T-helper 2 cell (primary cell): ENCODE measurements around the gene HEATR5A.
"Not testable (repeated sequence)": the region's sequence is repeated elsewhere in the genome, so short reads cannot be mapped to it uniquely, and the experiment has no call there.

Source experiments
- DNase-seq, 5 experiments: peaks; one replicate each; pipeline versions ENCODE4 v3.0.0 to v3.0.0-alpha.2; 2012 to 2022
- total RNA-seq, 2 donors: gene quantifications; one replicate each; lab custom pipeline; 2026; lab: John Stamatoyannopoulos, UW

Gene HEATR5A
- 4.1 to 8.3 reads per million in 2 donors for total RNA-seq

DNA sequence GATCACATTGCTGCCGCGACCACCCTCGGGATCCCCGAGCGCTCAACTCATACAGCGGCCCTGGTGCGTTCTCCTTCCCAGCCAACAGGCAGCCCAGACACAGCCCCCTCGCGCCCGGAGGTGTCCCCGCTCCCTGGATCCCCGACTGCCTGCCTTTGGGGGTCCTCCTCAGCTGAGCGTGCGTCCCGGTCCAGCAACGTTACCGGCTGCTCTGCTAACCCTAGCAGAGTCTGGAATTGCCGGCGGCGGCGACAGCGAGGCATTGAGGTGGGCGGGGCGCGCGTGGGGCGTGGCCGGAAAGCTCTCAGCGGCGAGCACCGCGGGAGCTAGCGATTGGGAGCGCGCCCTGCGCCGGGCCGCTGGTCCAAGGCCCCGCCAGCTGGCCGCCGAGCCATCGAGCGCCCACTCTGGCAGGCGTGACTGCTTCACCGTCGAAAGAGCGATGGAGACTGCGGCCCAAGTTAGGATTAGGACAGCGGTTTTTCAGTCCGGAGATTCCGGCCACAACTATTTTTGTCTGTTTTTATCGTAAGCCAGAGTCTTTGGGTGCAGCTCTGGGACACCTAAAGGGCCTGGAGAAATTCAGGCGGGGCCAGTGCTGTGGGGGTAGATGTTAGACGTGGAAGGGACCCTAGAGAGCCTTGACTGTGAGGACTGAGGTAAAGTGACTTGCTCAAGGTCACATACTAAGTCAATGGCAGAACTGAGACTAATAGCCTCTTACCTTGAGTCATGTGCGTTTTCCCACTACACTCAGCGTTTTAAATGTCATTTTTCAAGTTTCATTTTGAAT lies at the start of gene HEATR5A:
HEATR5A (minus strand) TSS at position 232 of the 793 bp plus-strand sequence. CDS start 17,575 bp downstream, outside the sequence.
- peak; percentile 85 to 95 (median 86) for DNase-seq

DNA sequence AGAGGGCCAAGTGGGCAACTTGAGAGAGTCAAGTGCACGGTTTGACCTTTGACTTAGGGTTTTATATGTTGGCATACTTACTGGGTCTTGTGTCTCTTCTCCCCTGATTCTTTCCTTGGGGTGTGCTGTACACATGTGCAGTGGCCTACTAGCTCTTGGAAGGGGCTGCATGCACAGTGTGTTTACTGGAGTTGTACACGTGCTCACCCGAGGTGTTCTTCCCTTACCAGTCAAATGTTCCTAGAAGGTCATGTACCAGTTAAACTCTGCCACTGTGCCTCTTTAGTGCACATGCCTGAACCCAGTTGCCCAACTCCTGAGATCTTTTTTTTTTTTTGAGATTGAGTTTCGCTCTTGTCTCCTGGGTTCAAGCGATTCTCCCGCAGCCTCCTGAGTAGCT lies 46.2 kb upstream of the HEATR5A start:
- no peak for DNase-seq

GRCh38 chr14:31465111-31465510 lies 44.8 kb upstream of the HEATR5A start:
- DNase-seq, result no peak

DNA sequence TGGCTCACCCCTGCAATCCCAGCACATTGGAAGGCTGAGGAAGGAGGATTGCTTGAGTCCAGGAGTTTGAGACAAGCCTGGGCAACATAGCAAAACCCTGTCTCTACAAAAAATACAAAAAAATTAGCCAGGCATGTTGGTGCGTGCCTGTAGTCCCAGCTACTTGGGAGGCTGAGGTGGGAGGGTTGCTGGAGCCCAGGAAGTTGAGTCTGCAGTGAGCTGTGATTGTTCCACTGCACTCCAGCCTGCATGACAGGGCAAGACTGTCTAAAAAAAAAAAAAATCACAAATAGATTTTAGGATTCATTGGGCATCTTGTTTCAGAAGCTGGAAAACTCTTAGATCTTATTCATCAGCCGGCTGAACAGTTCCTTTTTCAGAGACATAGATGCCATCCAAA lies 42.1 kb upstream of the HEATR5A start:
- DNase-seq, result not testable (repeated sequence)

GRCh38 chr14:31461545-31461944 lies 41.2 kb upstream of the HEATR5A start:
- DNase-seq, result no peak

DNA sequence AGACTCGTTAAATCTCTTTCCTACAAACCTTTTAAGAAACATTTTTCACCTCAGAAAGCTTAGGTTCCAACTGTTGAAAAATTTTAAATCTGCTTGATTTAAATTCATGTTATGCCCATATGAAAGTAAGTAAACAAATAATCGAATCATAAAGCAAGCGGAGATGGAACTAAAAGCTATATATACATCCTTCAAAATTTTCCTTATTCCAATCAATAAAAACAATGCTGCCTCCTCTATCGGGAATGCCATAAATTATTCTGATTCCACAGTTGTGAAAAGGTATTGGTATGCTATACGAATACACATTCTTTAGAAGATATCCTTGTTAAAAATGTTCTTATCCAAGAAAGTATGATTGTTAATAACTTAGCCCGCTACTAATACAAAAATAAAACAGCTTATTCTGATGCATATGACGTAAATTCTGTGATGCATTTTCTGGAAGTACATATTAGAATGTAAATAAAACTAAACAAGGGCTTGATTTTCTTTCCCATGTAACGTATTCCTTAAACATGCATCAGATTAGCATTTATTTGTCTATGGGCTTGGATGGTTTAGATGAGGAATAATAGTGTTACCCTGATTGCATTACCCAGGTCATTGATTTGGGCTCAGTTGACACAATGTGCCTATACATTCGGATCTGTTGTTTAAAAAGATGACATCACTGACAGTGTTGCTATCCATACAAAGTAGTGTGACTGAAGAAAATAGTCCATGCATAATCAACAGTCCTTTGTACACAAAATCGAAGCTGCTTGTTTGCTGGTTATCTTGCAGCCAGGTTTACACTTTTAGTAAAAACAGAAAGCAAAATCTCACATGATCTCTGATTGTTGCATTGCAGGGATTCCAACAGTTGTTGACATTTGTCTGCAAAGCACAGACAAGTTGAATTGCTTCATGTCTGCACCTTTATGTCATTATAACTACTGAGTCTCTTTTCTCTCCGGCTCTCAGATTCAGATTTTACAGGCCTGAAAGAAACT lies 37.6 kb upstream of the HEATR5A start:
- DNase-seq, result peak in 1 of 5 experiments; percentile 3

DNA sequence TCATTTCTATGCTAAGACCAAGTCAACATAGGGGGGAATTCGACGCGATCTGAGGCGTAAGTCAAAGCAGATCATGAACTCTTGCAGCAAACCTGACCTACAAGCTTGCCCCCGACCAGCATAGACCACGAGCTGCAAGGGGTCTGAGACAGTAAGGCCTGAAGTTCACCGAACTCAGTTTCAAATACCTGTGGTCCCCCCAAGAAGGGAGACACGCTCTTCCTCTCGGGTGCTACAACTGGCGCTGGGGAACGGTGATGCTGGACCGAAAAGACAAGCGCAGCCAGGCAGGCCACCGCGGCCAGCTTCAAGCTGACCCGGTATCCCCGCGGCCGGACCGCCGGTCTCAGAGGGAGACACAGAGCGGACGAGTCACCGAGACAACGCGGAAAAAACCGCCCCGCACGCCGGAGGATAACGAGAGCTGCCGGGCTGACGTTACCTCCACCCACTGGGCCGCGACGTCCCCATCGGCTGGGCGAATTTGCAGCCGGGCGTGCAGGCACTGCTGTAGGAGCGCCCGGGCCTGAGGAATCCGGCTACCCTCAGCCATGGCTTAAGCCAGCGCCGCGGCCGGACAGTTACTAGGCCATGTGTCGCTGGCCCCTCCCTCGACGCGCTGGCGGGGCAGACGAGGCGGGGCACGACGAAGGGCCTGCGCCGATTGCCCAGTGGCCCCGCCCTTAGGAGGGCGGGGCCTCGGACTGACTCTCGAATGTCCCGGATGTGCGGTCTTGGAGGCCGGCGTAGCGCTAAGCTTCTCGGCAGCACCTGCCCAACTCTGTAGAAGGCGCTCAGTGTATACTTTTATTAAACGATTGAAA lies 36.7 kb upstream of the HEATR5A start, which contains the start of gene DTD2:
DTD2 (minus strand) TSS at position 666 of the 824 bp plus-strand sequence; CDS start at position 553, 113 bp downstream.
- DNase-seq, result peak; percentile 79 to 93 (median 86)

DNA sequence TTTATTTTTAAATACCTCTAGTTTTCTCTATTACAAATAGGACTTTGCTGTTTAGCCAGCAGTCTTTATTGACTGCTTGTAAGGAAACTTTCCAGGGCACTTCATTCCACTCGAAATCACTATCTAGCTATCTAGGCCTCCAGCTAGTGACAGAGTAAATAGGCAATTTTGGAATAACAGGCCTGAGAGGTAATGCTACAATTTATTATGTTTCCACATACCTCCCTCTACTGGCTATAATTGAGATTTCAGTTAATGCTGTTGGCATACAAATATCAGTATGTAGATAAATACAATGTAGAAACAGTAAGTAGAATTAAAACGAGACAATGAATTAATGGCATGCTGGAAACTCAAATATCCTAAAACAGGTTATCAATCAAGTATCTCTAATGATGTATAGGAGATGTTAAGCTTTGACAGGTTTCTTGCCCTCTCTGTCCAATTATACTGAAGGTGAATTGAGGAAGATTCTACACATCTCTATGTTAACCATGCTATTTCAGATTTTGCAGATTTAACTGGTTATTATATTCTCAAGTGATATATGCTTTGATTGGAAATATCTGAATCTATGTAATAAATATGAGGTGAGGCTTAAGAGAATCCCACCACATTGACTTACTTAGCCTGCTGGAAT lies 29.7 kb upstream of the HEATR5A start:
- DNase-seq, result peak in 1 of 5 experiments; percentile 53

GRCh38 chr14:31449136-31449535 lies 28.8 kb upstream of the HEATR5A start:
- DNase-seq, result no peak

GRCh38 chr14:31445703-31446102 lies 25.4 kb upstream of the HEATR5A start:
- DNase-seq, result no peak

GRCh38 chr14:31442284-31442683 lies 21.9 kb upstream of the HEATR5A start:
- no peak for DNase-seq

- no peak for DNase-seq
Observed at GRCh38 chr14:31441273-31442111, 21.1 kb upstream of the HEATR5A start.

DNA sequence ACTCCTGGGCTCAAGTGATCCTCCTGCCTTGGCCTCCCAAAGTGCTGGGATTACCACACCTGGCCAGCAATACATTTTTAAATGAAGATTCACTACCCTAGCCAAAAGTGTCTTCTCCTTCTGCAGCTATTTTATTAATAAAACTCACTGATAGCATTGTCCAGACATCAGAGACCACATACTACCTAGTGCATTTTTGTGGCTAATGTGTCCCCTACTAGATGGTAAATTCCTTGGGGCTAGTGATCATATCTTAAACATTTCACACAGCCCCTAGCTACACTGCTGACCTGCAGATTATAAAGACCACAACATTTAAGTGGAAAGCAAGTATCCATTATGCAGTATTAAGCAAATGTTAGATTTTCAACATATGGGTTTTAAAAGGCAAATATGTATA lies 19.9 kb upstream of the HEATR5A start:
- DNase-seq, result no peak

DNA sequence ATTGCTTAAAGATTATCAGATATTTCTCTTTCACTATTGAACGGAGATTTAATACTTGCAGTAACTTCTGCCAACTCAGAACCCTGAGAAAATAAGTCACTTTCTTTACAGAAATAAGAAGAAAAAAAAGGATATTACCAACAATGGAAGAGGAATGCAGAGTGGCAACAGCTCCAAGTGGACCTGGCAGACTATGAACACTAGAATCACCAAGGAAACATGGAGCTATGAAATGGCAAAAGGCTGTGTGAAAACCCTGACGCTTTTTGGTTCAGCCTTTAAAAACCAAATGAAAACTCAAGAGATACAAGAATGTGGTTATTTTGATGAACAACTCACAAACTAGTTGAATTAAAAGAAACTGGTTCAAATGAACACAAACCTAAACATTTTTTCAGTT lies 19.2 kb upstream of the HEATR5A start:
- no peak for DNase-seq

DNA sequence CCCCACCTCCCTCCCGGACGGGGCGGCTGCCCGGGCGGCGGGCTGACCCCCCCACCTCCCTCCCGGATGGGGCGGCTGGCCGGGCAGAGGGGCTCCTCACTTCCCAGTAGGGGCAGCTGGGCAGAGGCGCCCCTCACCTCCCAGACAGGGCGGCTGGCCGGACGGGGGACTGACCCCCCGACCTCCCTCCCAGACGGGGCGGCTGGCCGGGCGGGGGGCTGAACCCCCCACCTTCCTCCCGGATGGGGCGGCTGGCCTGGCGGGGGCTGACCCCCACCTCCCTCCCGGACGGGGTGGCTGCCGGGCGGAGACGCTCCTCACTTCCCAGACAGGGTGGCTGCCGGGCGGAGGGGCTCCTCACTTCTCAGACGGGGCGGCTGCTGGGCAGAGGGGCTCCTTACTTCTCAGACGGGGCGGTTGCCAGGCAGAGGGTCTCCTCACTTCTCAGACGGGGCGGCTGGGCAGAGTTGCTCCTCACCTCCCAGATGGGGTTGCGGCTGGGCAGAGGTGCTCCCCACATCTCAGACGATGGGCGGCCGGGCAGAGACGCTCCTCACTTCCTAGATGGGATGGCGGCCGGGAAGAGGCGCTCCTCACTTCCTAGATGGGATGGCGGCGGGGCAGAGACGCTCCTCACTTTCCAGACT lies 16.8 kb upstream of the HEATR5A start:
- DNase-seq, result not testable (repeated sequence)

DNA sequence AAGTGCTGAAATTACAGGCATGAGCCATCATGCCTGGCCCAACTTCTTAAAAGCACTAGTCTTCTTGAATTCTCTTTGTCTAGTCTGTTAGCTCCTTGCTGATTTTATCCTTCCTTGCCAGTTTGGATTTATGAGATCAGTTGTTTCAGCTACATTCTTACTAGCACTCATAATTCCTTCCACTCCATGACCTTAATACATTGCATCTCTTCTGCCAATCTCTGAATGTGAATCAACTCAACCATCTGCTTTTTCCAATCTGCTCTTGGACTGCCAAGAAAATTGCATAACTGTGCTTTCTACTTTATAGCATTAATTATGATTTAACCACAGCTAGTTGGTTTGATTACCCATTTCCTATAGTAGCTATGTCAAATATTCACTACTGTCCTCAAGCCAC lies 14.9 kb upstream of the HEATR5A start:
- DNase-seq, result no peak

DNA sequence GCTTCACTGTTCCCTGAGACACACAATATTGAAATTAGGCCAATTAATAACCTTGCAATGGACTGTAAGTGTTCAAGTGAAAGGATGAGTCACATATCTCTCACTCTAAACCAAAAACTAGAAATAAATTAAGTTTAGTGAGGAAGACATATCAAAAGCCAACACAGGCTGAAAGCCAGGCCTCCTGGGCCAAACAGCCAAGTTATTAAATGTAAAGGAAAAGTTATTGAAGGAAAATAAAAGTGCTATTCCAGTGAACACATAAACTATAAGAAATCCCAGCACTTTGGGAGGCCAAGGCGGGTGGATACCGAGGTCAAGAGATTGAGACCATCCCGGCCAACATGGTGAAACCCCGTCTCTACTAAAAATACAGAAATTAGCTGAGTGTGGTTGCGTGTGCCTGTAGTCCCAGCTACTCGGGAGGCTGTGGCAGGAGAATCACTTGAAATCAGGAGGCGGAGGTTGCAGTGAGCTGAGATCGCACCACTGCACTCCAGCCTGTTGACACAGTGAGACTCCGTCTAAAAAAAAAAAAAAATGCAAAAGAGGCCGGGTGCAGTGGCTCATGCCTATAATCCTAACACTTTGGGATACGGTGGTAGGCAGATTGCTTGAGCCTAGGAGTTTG lies 10.4 kb upstream of the HEATR5A start:
- no peak for DNase-seq

DNA sequence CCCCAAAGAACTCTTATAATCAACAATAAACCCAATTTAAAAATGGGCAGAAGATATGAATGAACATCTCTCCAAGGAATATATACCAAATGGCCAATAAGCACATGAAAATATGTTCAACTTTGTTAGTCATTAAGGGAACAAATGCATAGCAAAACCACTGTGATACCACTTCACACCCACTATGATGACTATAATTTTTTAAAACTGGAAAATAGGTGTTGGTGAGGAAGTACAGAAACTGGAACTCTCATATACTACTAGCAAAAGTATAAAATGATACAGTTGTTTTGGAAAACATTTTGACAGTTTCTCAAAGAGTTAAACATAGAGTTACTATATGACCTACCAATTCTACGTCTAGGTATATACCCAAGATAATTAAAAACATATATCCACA lies 9.4 kb upstream of the HEATR5A start:
- no peak for DNase-seq

DNA sequence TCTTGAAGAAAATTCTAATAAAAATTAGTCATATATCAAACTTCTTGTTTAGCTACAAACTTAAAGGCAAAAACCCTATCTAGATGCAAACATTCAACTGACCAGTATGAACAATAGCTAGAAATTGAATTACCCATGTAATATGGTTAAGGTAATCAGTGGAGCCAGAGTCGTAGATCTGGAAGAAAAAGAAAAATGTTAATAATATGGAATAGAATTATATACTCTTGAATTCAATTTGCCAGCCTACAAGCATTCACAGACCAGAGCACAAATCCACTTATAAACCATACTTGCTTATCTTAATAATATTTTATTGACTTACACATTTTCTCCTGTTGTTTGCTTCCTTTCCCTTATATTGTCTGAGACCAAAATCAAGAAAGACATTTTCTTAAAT lies 7.7 kb upstream of the HEATR5A start:
- DNase-seq, result no peak

DNA sequence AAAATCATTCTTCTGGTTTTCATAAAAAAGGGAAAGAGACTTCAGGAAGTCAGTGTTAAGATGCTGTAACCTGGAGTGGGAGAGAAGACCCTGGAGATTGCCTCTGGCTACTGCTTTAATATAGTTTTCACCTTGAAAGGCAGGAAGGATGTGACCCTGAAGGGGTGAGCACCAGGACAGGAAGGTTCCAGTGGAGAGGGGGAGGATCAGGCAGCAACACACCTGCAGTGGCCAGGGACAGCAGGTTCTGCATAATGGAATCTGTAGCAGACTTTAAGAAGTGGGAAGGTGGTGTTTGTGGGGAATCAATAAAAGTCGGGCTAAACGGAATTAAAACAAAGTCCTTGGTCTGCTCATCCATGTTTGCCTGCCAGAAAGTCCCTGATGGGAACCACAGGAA lies 6.3 kb upstream of the HEATR5A start:
- DNase-seq, result no peak
